ENCODE results near the gene IGSF21.

- TF ChIP-seq EZH2 (IDR thresholded peaks at IDR 0.05; ENCODE audit: low read length) (no peak), CTCF (optimal IDR thresholded peaks at IDR 0.05 in 1 of 3, IDR thresholded peaks at IDR 0.05 in 1 of 3, conservative IDR thresholded peaks at IDR 0.05 in 1 of 3; ENCODE audit: extremely low read depth in 1 of 3, insufficient read depth in 2 of 3, low read length in 3 of 3) (no peak)
Observed at GRCh38 chr1:18341291-18342069, 233.9 kb downstream of the IGSF21 start.

Data from keratinocyte (primary cell).